K562 (cell line): ENCODE measurements around the gene RNF13. TPM values are rescaled to one million over a fixed set of nuclear protein-coding genes. Genes with fewer than 3 reads are reported as not detected.

Experiments used
- ATAC-seq: fragments of 200-7000 bp; cut with Tn5 transposase; 3 replicates; pipeline ENCODE4 v1.9.1; 2020; ENCODE audit warnings: moderate library complexity
- BruUV-seq: library from RNA; stranded (reverse); fragments of 400-500 nt; replicated peaks from 2 replicates; lab custom pipeline; 2021; lab: Mats Ljungman, UMichigan
- CTCF ChIA-PET: fragments of 300-600 bp; formaldehyde crosslinking; extraction: SDS; loops from one replicate; lab custom pipeline; 2021; ENCODE audit warnings: low intra/inter-chr PET ratio; lab: Yijun Ruan, JAX
- POLR2A ChIA-PET: fragments of 300-600, 350-650 bp; sonication (Branson Sonifier 250); formaldehyde crosslinking; extraction: SDS; loops from one replicate; lab custom pipeline; 2021; ENCODE audit warnings: antibody characterized with exemption, inconsistent platforms; lab: Yijun Ruan, JAX
- DNase-seq, 4 experiments: peaks; one replicate each; pipeline versions ENCODE4 v3.0.0 to v3.0.0-alpha.2; 2011 to 2018; ENCODE audit warnings: low spot score in 3 of 4, mixed read lengths in 3 of 4; ENCODE audit errors: extremely low read depth in 1 of 4
- FAIRE-seq: peaks from 2 replicates; lab custom pipeline; 2011; peaks lifted over from hg19 to GRCh38; lab: Jason Lieb, UNC
- H2AFZ ChIP-seq: 2 replicates; pipeline ENCODE4 v1.6.0; 2011; ENCODE audit warnings: low read depth, low read length, control low read depth, inconsistent platforms
- H3K27ac ChIP-seq: fragments of 200-600 bp; 3 replicates; pipeline ENCODE4 v1.8.0; 2011; ENCODE audit warnings: low read depth, mild to moderate bottlenecking, control low read depth, inconsistent platforms, low read length, moderate library complexity, mixed read lengths; ENCODE audit errors: extremely low read depth
- H3K27me3 ChIP-seq, 2 experiments: fragments of 300-600 bp in 1 of 2; 2 replicates in 1 of 2; 3 replicates in 1 of 2; pipeline versions ENCODE4 v1.6.0 to v1.8.0; 2011; ENCODE audit warnings: inconsistent platforms in 2 of 2, low read length in 2 of 2, mild to moderate bottlenecking in 1 of 2, mixed read lengths in 1 of 2, moderate library complexity in 1 of 2; ENCODE audit not compliant: control insufficient read depth in 2 of 2, insufficient read depth in 2 of 2
- H3K36me3 ChIP-seq: fragments of 300-600 bp; 3 replicates; pipeline ENCODE4 v1.8.0; 2011; ENCODE audit warnings: mild to moderate bottlenecking, low read length, inconsistent platforms; ENCODE audit not compliant: control insufficient read depth, insufficient read depth
- H3K4me1 ChIP-seq, 2 experiments: fragments of 200-600 bp in 1 of 2; replicated peaks in 1 of 2; 2 replicates in 1 of 2; 3 replicates in 1 of 2; pipeline versions ENCODE4 v1.5.1 to v1.8.0; 2011; ENCODE audit warnings: inconsistent platforms in 2 of 2, low read length in 2 of 2, mild to moderate bottlenecking in 1 of 2, mixed read lengths in 1 of 2, moderate library complexity in 1 of 2; ENCODE audit not compliant: control insufficient read depth in 2 of 2, insufficient read depth in 2 of 2
- H3K4me2 ChIP-seq: 2 replicates; pipeline ENCODE4 v1.6.1; 2011; ENCODE audit warnings: low read length, control low read depth, inconsistent platforms, mixed read lengths; ENCODE audit not compliant: insufficient read depth
- H3K4me3 ChIP-seq: fragments of 200-600 bp; sonication (generic), shearing (Covaris generic); 2 replicates; pipeline ENCODE4 v1.5.1; 2016; ENCODE audit warnings: control low read depth, inconsistent platforms
- H3K79me2 ChIP-seq: fragments of 200-600 bp; 3 replicates; pipeline ENCODE4 v1.8.0; 2011; ENCODE audit warnings: low read length, inconsistent platforms; ENCODE audit not compliant: control insufficient read depth, insufficient read depth
- H3K9ac ChIP-seq, 2 experiments: 2 replicates each; pipeline versions ENCODE4 v1.6.0 to v1.6.1; 2011; ENCODE audit warnings: low read depth in 2 of 2, low read length in 2 of 2, control low read depth in 1 of 2, inconsistent platforms in 1 of 2, mild to moderate bottlenecking in 1 of 2, mixed read lengths in 1 of 2; ENCODE audit not compliant: insufficient read depth in 1 of 2
- H3K9me1 ChIP-seq: one replicate; pipeline ENCODE4 v1.6.0; 2011; ENCODE audit warnings: inconsistent platforms, mild to moderate bottlenecking, low read length, moderate library complexity; ENCODE audit not compliant: control insufficient read depth, insufficient read depth
- H3K9me3 ChIP-seq: replicated peaks from 2 replicates; pipeline ENCODE4 v1.5.1; 2011; ENCODE audit warnings: low read depth, low read length, inconsistent platforms; ENCODE audit not compliant: control insufficient read depth, insufficient read depth
- H4K20me1 ChIP-seq: replicated peaks from 2 replicates; pipeline ENCODE4 v1.6.1; 2011; ENCODE audit warnings: low read length, inconsistent platforms, mixed read lengths; ENCODE audit not compliant: control insufficient read depth, insufficient read depth
- E2F4 ChIP-seq: sonication (generic); formaldehyde crosslinking; IDR thresholded peaks from 2 replicates; pipeline ENCODE4 v1.8.0; 2022; ENCODE audit warnings: mild to moderate bottlenecking, low read depth, missing genetic modification reagents
- EWSR1 ChIP-seq: fragments of 450-650 bp; IDR thresholded peaks from 2 replicates; pipeline ENCODE4 v1.6.1; 2018; ENCODE audit warnings: borderline replicate concordance, mild to moderate bottlenecking, low read depth, moderate library complexity; ENCODE audit not compliant: partially characterized antibody
- LARP7 ChIP-seq: fragments of 450-650 bp; IDR thresholded peaks from 2 replicates; pipeline ENCODE4 v1.6.1; 2016
- MBD1 ChIP-seq: fragments of 250-450 bp; sonication (Bioruptor Pico); IDR thresholded peaks from 2 replicates; pipeline ENCODE4 v1.8.0; 2022; ENCODE audit warnings: inconsistent platforms
- NR0B1 ChIP-seq: fragments of 450-650 bp; IDR thresholded peaks from one replicate; pipeline ENCODE4 v1.6.1; 2018; ENCODE audit warnings: mild to moderate bottlenecking, moderate library complexity; ENCODE audit not compliant: partially characterized antibody
- PCBP1 ChIP-seq: fragments of 200-400 bp; formaldehyde crosslinking; IDR thresholded peaks from 2 replicates; pipeline ENCODE4 v1.6.1; 2018; ENCODE audit warnings: mild to moderate bottlenecking, low read depth, low read length; ENCODE audit not compliant: poor library complexity, severe bottlenecking
- PCBP2 ChIP-seq: fragments of 200-400 bp; formaldehyde crosslinking; IDR thresholded peaks from 2 replicates; pipeline ENCODE4 v1.6.1; 2018; ENCODE audit warnings: low read length, low read depth, mild to moderate bottlenecking, moderate library complexity; ENCODE audit not compliant: poor library complexity, severe bottlenecking
- SFPQ ChIP-seq: fragments of 200-400 bp; formaldehyde crosslinking; IDR thresholded peaks from 2 replicates; pipeline ENCODE4 v1.6.1; 2017; ENCODE audit warnings: mild to moderate bottlenecking, low read depth, low read length, moderate library complexity
- SMARCA5 ChIP-seq: fragments of 450-650 bp; IDR thresholded peaks from 2 replicates; pipeline ENCODE4 v1.6.1; 2016
- SRSF7 ChIP-seq: fragments of 200-400 bp; formaldehyde crosslinking; optimal IDR thresholded peaks from 2 replicates; pipeline ENCODE3; 2017; ENCODE audit warnings: mild to moderate bottlenecking, low read depth, low read length
- STAG1 ChIP-seq: sonication (generic); formaldehyde crosslinking; IDR thresholded peaks from 2 replicates; pipeline ENCODE4 v1.5.0; 2020; ENCODE audit warnings: missing genetic modification reagents, borderline replicate concordance
- ZBTB7A ChIP-seq: IDR thresholded peaks from 2 replicates; pipeline ENCODE4 v1.6.1; 2011; ENCODE audit warnings: low read depth, mild to moderate bottlenecking, low read length, moderate library complexity, borderline replicate concordance; ENCODE audit not compliant: control insufficient read depth
- ZBTB8A ChIP-seq: fragments of 450-650 bp; IDR thresholded peaks from 2 replicates; pipeline ENCODE4 v1.6.1; 2018; ENCODE audit warnings: mild to moderate bottlenecking, moderate library complexity; ENCODE audit not compliant: partially characterized antibody
- ZKSCAN8 ChIP-seq: fragments of 200-800 bp; sonication (Bioruptor generic); IDR thresholded peaks from 2 replicates; pipeline ENCODE4 v1.6.1; 2016; ENCODE audit warnings: missing genetic modification characterization, missing compliant biosample characterization
- ZNF175 ChIP-seq: fragments of 200-800 bp; sonication (Bioruptor generic); IDR thresholded peaks from 2 replicates; pipeline ENCODE4 v1.6.1; 2016; ENCODE audit warnings: low read depth, mild to moderate bottlenecking, missing genetic modification characterization, missing compliant biosample characterization
- ZNF445 ChIP-seq: fragments of 250-450 bp; sonication (Bioruptor Pico); IDR thresholded peaks from 2 replicates; pipeline ENCODE4 v1.4.0; 2020; ENCODE audit warnings: low read depth, mild to moderate bottlenecking, moderate library complexity
- WGBS: fragments of 100-300 bp; shearing (Covaris generic); methylation state at CpG from one replicate; pipeline ENCODE4 v1.1.6; 2016; ENCODE audit warnings: low coverage, mixed read lengths; ENCODE audit not compliant: insufficient coverage; ENCODE audit errors: missing lambda C conversion rate; 5-methylcytosine and 5-hydroxymethylcytosine counted together
- in situ Hi-C: fragments of 300-500 bp; cut with MboI; formaldehyde crosslinking; loops from 4 replicates; pipeline ENCODE4 v1.15.0; 2018; ENCODE audit warnings: inconsistent platforms, mixed read lengths
- intact Hi-C: fragments of 100-400 bp; cut with micrococcal nuclease; formaldehyde crosslinking; loops from 2 replicates; pipeline ENCODE4 v1.14.2; 2022
- polyA plus RNA-seq, 8 experiments: library from polyadenylated mRNA; depleted of rRNA in 4 of 8; stranded (reverse) in 5 of 8; unstranded in 3 of 8; fragments of >200 nt; fragmentation: Nextera tagmentation in 2 of 8; fragmentation: Illumina TruSeq in 1 of 8; extraction: Ambion mirVana in 2 of 8; extraction: Trizol in 1 of 8; gene quantifications; 2 replicates each; pipeline versions ENCODE4 v1.2.1 to v1.2.3, GENCODE V29; 2011 to 2014; ENCODE audit warnings: inconsistent platforms in 1 of 8, missing spikeins in 1 of 8
- total RNA-seq, 7 experiments: library from RNA; depleted of rRNA in 6 of 7; stranded (reverse); fragments of >200 nt in 6 of 7; fragmentation: Illumina TruSeq in 2 of 7; extraction: Trizol in 2 of 7; gene quantifications; 2 replicates each; pipeline versions ENCODE4 v1.2.1 to v1.2.3, GENCODE V29; 2011 to 2021; ENCODE audit warnings: low replicate concordance in 1 of 7

Gene RNF13
- total and polyA plus RNA-seq, 9 of the 15 experiments (the other 6 are each of a cell fraction or from before 2014, with no cell fraction given), result 12.7 to 35.8 (median 18.9) TPM

- H3K27me3 ChIP-seq, result no peaks in the 10 kb centered on the region
- H3K9ac ChIP-seq, result no peak overlapping the region
- in situ Hi-C loops, result no loop called here
- DNase-seq (no peak), FAIRE-seq (no peak), ATAC-seq (no peak)
- WGBS, result 39% methylated on average over 3 of the region's 3 CpGs
- TF ChIP-seq ZNF175 (no peak), PCBP1 (no peak), SFPQ (no peak), MBD1 (CRISPR knock-in tag) (no peak), ZNF445 (CRISPR knock-in tag) (no peak), LARP7 (no peak), SMARCA5 (no peak), E2F4 (CRISPR knock-in tag) (no peak), SRSF7 (no peak), EWSR1 (no peak), STAG1 (no peak), ZKSCAN8 (CRISPR knock-in tag) (no peak), ZBTB7A (no peak), PCBP2 (no peak), NR0B1 (no peak), ZBTB8A (no peak)
- no peaks in the 10 kb centered on the region for H3K9me3 ChIP-seq
- no TSS peak for BruUV-seq
- H3K27ac ChIP-seq, result no peak overlapping the region
- H3K36me3 ChIP-seq, result no peaks in the 10 kb centered on the region
- H3K79me2 ChIP-seq, result no peaks in the 10 kb centered on the region
- ChIA-PET CTCF (no interaction called here), POLR2A (no interaction called here)
- H3K4me1 ChIP-seq, result no peaks in the 10 kb centered on the region
- no peak overlapping the region for H3K4me2 ChIP-seq
- no peaks in the 10 kb centered on the region for H4K20me1 ChIP-seq
- no peaks in the 10 kb centered on the region for H3K9me1 ChIP-seq
- H2AFZ ChIP-seq, result no peak overlapping the region
- no peak overlapping the region for H3K4me3 ChIP-seq
- intact Hi-C loops, result no loop called here
Observed at GRCh38 chr3:149860881-149861280, 47.9 kb downstream of the RNF13 start.
